ENCODE measurements around the gene CHRNA4. TPM values are rescaled to one million over a fixed set of nuclear protein-coding genes. Genes with fewer than 3 reads are reported as not detected.

CHRNA4 gene
- total RNA-seq, 2 donors from 2014 or later = 0.46 TPM; not detected in 1

- WGBS, 2 experiments (ENCODE audit: insufficient coverage in 1 of 2, insufficient read length in 1 of 2) = 19 to 25% methylated on average over 21 to 50 of the region's 50 CpGs
- peaks cover 20% of the 10 kb centered on the region for H3K27me3 Mint-ChIP-seq (ENCODE audit: insufficient read depth)
- Histone ChIP-seq H3K27ac (ENCODE audit: low read depth, low read length) (no peak overlapping the region), H3K4me3 (ENCODE audit: low read length) (no peak overlapping the region), H3K9ac (ENCODE audit: extremely low read depth, low read length, poor library complexity, severe bottlenecking) (no peak overlapping the region), H3K9me3 (ENCODE audit: control insufficient read depth, low read length) (no peaks in the 10 kb centered on the region), H3K27me3 (ENCODE audit: control insufficient read depth, insufficient read depth, low read length, poor library complexity, severe bottlenecking) (peaks cover 28% of the 10 kb centered on the region), H3K4me1 (ENCODE audit: control insufficient read depth, insufficient read depth, low read length) (no peaks in the 10 kb centered on the region), H3K36me3 (ENCODE audit: control insufficient read depth, insufficient read depth, low read length) (no peaks in the 10 kb centered on the region)
- H3K27ac Mint-ChIP-seq = no peak overlapping the region
- TF ChIP-seq CTCF (conservative IDR thresholded peaks at IDR 0.05) = no peak
- H3K36me3 Mint-ChIP-seq (ENCODE audit: low read depth) = no peaks in the 10 kb centered on the region
- H3K4me3 Mint-ChIP-seq = no peak overlapping the region
- H3K4me1 Mint-ChIP-seq = peaks cover 8% of the 10 kb centered on the region
- no peaks in the 10 kb centered on the region for H3K9me3 Mint-ChIP-seq
- DNase-seq = peak; percentile 77
Measured at GRCh38 chr20:63361519-63362435, 628 bp upstream of the CHRNA4 start.

- Histone ChIP-seq H3K9ac (ENCODE audit: extremely low read depth, low read length, poor library complexity, severe bottlenecking) (no peak overlapping the region), H3K36me3 (ENCODE audit: control insufficient read depth, insufficient read depth, low read length) (no peaks in the 10 kb centered on the region), H3K4me3 (ENCODE audit: low read length) (no peak overlapping the region), H3K27ac (ENCODE audit: low read depth, low read length) (no peak overlapping the region), H3K27me3 (ENCODE audit: control insufficient read depth, insufficient read depth, low read length, poor library complexity, severe bottlenecking) (peaks cover 28% of the 10 kb centered on the region), H3K4me1 (ENCODE audit: control insufficient read depth, insufficient read depth, low read length) (no peaks in the 10 kb centered on the region), H3K9me3 (ENCODE audit: control insufficient read depth, low read length) (no peaks in the 10 kb centered on the region)
- Mint-ChIP-seq H3K9me3 (no peaks in the 10 kb centered on the region), H3K36me3 (ENCODE audit: low read depth) (no peaks in the 10 kb centered on the region), H3K4me3 (no peak overlapping the region), H3K4me1 (peaks cover 8% of the 10 kb centered on the region), H3K27ac (no peak overlapping the region), H3K27me3 (ENCODE audit: insufficient read depth) (peaks cover 20% of the 10 kb centered on the region)
- no peak for DNase-seq
- WGBS, 2 experiments (ENCODE audit: insufficient coverage in 1 of 2, insufficient read length in 1 of 2) = 61 to 74% methylated on average over 10 to 37 of the region's 38 CpGs
- no peak for TF ChIP-seq CTCF (conservative IDR thresholded peaks at IDR 0.05)
Measured at GRCh38 chr20:63359937-63360849, 956 bp downstream of the CHRNA4 start.

DNA sequence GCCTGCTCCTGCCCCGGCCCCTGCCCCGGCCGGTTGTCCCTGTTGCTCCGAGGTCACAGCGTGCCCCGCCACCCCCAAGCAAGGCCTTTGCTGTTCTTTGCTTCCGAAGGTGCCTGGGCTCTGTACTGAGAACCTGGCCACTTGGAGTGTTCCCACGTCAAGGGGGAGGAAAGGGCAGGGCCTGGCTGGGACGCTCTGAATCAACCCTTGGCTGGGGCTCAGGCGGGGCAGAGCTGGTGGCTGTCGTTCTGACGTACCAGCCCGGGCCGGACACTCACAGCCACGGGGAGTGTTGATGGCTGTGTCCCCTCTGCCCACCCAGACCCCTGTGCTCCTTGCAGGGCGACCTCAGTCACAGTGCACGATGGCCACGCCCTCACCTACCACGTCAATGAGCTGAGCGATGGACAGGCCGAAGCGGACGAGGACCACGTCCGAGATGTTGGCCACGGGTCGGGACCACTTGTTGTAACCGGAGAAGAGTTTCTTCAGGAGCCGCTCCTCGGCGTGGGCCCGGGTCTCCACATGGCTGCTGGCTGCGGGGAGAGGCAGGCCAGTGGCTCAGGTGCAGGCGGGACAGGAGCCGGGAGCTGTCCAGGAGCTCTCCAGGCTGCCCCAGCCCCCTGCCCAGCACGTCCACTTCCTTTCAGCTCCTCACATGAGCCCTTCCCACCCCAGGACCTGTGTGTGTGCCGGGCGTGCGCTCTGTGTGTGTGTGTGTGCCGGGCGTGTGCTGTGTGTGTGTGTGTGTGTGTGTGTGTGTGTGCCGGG lies 1.8 kb downstream of the CHRNA4 start:
- no peaks in the 10 kb centered on the region for H3K36me3 Mint-ChIP-seq (ENCODE audit: low read depth)
- Histone ChIP-seq H3K4me1 (ENCODE audit: control insufficient read depth, insufficient read depth, low read length) (no peaks in the 10 kb centered on the region), H3K9ac (ENCODE audit: extremely low read depth, low read length, poor library complexity, severe bottlenecking) (no peak overlapping the region), H3K27me3 (ENCODE audit: control insufficient read depth, insufficient read depth, low read length, poor library complexity, severe bottlenecking) (peaks cover 28% of the 10 kb centered on the region), H3K9me3 (ENCODE audit: control insufficient read depth, low read length) (no peaks in the 10 kb centered on the region), H3K36me3 (ENCODE audit: control insufficient read depth, insufficient read depth, low read length) (no peaks in the 10 kb centered on the region), H3K27ac (ENCODE audit: low read depth, low read length) (no peak overlapping the region), H3K4me3 (ENCODE audit: low read length) (no peak overlapping the region)
- H3K27me3 Mint-ChIP-seq (ENCODE audit: insufficient read depth) = peaks cover 20% of the 10 kb centered on the region
- WGBS, 2 experiments (ENCODE audit: insufficient coverage in 1 of 2, insufficient read length in 1 of 2) = 91 to 94% methylated on average over 21 to 40 of the region's 42 CpGs
- no peak overlapping the region for H3K27ac Mint-ChIP-seq
- DNase-seq = no peak
- TF ChIP-seq CTCF (conservative IDR thresholded peaks at IDR 0.05) = no peak
- H3K9me3 Mint-ChIP-seq = no peaks in the 10 kb centered on the region
- H3K4me3 Mint-ChIP-seq = no peak overlapping the region
- H3K4me1 Mint-ChIP-seq = peaks cover 8% of the 10 kb centered on the region
